CMK (cell line): ENCODE data around the gene SLC6A19.

Experiments
- DNase-seq: peaks from one replicate; pipeline ENCODE4 v3.0.0-alpha.2; 2010; ENCODE audit warnings: low read depth

SLC6A19 gene

DNA sequence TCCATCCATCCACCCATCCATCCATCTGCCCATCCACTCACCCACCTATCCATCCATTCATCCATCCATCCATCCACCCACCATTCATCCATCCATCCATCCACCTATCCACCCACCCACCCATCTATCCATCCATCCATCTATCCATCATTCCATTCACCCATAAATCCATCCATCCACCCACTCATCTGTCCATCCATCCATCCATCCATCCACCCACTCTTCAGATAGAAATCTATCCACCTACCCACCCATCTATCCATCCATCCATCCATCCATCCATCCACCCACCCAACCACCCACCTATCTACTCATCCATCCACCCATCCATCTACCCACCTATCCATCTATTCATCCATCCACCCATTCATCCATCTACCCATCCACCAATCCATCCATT, 35.0 kb upstream of the SLC6A19 start:
- DNase-seq = no peak

DNA sequence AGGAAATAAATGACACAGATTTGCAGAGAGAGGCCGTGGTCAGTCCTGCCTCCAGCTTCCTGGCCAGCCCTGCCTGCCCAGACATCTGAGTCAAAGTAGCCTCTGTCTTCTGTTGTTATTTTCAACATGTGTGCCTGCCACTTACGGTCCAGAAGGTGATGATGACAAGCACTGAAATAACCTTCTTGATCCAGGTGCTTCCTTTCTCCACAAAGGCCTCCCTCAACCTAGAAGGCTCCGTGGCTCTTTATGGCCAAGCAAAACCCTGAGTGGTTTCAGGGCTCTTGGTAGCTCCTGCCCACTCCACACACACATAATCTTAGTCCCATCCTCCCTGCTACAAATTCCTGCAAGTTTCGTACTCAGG, 34.1 kb upstream of the SLC6A19 start:
- DNase-seq = no peak

DNA sequence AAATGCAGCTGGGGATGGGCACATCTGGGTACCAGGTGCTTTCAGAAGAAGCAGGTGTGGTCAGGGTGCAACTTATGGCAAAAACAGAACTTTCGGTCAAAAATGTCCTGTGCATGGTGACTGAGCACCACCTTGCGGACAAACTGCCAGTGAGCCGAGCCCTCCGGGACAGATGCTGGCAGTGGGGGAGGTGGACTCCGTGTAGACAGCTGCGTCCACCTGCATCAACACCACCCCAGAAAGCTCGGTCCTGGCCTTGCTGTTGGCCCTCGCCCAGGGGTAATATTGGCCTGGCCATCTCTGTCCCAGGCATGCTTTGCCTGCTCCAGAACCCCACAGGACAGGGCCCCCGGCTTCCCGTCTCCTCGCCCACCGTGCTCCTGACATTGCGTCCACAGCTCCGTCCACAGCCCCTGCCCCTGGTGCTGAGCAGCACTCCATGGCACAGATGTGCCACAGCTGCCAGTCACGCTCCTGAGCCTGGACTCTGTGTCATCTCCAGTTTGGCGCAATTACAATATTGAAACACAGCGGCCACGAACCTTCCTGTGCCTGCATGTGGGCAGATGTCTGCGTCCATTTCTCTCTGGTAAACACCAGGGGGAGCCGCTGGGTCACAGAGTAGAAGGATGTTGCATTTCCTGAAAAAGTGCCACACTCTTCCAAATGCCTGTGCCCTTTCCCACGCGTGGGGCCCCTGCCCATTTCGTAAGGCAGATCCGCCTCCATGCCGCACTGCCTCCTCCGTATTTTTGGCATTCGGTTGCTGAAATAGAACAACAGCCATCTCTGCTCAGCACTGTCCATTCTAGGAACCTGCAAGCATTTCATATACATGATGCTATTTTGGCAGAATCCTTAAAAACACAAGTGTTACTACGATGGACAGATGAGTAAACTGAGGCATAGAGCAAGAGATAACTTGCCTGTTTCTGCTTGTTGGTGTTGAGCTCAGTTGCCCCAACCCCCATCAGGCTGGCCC, 33.4 kb upstream of the SLC6A19 start:
- no peak for DNase-seq

DNA sequence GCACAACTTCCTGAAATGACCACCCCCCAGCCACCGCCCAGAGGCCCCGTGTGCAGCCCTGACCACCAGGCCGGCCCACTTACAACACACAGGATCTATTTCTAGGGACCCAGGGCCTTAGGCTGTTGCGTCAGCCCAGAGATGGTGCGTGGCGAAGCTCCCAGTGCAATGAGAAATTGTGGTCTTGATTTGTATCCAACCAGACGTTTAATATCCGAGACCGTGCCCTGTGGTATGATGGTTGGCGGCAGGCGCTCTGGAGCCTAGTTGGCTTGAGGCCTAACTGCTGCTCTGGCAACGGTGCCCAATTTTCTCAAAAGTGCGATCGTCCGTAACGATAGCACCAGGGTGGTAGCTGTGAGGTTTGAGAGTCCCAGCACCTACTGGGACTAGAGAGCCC, 32.6 kb upstream of the SLC6A19 start:
- DNase-seq = no peak

DNA sequence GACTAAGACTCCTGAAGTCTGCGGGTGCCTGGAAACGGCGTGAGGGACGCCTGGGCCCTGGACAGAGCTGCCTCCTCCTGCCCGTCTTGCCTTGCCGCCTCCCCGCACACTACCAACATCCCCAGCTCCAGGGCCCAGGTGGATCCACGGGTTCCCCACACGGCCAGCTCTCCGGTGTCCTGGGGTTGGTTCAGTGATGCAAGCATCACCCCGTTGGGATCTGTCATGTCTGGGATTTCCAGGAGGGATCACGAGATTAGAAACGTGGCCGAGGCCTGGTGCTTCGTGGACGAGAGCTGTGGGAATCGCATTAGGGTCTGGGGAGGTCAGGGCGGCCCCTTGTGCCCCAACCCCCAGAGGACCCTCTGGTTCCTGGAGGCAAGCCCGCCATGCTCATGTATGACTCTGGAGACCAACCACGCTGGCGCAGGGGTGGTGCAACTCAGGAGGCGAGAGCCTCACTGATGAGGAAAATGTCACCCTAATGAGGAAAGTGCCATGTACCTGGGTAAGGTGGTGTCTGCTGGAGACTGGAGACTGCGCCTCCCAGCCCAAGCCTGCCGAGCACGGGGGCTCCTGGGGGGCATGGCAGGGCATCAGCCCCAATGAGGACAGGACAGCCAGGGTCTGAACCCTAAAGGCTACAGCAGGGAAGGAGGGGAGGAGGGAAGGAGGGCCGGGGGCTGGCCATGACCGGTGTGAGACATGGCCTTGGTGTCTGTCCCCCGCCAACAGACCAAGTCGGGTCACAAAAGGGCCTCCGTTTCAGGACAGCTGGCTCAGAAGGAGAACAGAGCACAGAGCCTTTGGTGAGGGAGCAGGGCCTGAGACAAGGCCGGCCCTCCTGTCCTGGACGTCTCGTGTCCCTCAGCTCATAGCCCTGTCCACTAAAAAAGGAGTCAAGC, 31.9 kb upstream of the SLC6A19 start:
- DNase-seq = no peak

DNA sequence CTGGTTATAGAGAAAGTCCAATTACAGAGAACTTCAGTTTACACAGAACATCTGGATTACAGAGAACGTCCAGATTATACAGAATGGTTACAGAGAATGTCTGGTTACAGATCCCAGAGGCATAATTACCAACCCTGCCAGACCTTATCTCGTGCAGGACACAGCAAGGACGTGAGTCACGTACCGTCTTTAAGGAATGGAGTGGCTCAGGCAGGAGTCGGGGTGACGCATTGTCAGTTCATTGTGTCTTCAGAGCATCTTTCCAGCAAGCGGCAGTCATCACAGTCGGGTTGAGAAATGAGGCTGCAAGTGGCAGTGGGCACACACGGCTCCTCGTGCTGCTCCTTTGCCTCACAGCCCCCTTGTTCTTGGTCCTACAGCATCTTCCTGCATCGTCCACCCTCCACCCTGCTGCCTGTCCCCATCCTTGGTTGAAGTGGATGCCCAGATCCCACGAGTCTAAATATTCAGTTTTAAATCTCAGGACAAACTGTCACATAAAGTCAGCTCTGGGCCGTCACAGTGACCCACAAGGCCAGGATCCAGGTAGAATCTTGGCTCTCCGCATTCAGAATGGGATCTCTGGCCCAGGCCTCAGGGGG, 30.0 kb upstream of the SLC6A19 start:
- no peak for DNase-seq

DNA sequence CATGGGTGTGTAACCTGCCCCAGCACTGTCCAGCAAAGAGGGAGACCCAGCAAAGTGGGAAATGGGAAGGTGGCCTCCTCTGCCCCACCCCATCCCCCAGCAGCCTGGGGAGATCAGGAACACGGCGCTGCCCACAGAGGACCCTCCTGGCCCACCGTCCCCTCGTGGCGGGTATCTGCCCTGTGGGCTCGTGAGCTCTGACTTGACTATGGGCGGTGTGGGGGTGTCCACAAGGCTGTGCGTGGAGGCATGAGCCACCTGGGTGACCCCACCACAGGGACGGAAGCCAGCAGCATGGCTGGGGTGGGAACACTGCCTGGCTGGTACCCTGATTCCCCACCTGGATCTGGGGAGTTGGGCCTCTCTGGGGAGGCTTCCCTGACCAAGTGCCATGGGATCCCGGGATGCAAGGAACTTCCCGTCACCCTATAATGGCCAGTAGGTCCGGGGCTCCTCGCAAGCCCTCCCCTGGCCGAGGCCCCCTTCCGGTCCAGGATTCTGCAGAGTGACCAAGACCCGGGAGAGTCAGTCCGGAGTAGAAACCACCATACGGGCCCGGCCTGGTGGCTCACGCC, 29.3 kb upstream of the SLC6A19 start:
- no peak for DNase-seq

DNA sequence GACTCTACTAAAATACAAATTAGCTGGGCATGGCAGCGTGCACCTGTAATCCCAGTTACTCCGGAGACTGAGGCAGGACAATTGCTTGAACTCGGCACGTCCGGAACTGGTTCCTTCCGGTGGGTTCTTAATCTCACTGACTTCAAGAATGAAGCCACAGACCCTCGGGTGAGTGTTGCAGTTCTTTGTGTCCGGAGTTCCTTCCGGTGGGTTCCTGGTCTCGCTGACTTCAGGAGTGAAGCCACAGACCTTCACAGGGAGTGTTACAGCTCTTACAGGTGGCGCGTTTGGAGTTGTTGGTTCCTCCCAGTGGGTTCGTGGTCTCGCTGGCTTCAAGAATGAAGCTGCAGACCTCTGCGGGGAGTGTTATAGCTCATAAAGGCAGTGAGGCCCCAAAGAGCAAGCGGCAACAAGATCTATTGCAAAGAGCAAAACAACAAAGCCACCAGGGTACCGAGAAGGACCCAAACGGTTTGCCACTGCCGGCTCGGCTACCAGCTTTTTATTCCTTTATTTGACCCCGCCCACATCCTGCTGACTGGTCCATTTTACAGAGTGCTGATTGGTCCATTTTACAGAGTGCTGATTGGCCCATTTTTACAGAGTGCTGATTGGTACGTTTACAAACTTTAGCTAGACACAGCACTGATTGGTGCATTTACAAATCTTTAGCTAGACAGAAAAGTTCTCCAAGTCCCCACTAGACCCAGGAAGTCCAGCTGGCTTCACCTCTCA, 28.6 kb upstream of the SLC6A19 start:
- no peak for DNase-seq

DNA sequence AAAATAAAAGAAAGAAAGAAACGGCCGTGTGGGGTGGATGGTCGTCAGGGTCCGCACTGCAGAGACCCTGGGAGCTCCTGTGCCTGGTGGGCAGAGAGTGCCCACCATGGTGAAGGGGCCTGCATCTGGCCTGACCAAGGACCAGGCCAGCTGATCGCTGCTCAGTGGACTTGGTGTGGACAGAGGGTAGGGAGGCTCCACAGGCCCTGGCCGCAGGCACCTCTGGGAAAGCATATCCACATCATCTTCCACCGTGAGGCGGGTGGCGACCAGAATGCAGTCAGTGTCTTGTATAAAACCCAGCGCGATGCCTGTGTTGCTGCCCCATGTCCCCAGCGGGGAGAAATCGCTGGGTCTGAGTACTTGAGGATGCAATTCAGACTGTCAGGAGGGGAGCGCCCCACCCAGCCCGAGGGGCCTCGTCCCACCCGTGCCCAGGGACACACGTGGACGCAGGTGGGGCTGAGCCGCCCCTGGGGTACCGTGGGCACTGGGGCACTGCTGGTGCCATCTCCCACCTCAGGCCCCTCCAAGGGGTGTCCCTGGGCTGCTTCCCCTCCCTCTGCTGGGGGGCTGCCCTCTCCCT, 27.8 kb upstream of the SLC6A19 start:
- no peak for DNase-seq

DNA sequence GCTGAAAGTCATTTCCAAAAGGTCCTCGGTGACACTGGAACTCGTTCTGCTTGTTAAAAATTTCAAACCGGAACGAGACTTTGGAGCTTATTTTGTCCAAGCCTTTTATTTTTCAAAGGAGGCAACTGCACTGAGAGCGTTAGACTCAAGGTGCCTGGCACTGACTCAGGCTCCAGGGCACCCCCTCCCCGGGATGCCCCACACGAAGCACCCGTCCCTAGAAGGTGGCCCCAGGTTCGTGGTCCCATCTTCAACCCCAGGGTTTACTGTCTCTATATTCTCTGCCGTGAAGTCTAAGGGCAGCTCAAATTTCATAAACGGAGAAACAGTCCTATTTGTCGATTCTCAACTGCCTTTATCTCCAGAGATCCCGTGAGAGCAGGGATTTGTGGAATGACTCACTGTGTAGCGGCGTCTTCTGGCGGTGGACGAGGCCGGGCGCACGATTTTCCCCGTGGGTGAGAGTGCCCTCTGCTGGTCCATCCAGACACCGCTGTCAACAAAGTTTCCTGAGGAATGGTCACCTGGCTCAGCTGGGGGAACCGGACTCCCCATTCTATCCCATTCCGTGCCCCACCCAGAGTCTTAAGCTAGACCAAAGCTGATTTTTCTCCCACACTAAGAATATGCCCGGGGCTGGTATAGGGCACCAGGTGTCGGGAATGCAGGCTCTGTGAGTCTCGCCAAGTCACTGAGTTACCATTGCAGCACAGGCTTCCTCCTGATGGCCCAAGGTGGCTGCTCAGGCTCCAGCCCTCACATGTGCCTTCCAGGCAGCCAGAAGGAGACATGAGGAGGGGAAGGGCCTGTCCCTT, 27.1 kb upstream of the SLC6A19 start:
- no peak for DNase-seq

DNA sequence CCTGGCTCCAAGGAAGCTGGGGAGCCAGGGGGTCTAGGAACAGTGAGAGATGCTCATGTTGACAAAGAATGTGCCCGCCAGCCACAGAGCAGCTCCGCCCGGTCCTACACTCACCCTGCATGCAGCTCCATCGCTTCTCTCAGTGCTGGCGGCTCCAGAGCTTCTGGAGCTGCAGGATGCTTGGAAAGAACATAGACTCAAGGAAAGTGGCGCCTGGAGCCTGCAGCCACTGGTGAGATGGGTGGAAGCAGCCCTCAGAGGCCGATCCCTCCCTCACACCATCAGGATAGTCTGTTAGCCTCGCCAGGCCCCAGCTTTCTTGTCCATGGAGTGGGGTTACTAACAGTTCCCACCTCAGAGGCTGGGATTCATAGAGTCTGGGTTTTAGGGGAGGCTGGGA, 26.4 kb upstream of the SLC6A19 start:
- DNase-seq = no peak

DNA sequence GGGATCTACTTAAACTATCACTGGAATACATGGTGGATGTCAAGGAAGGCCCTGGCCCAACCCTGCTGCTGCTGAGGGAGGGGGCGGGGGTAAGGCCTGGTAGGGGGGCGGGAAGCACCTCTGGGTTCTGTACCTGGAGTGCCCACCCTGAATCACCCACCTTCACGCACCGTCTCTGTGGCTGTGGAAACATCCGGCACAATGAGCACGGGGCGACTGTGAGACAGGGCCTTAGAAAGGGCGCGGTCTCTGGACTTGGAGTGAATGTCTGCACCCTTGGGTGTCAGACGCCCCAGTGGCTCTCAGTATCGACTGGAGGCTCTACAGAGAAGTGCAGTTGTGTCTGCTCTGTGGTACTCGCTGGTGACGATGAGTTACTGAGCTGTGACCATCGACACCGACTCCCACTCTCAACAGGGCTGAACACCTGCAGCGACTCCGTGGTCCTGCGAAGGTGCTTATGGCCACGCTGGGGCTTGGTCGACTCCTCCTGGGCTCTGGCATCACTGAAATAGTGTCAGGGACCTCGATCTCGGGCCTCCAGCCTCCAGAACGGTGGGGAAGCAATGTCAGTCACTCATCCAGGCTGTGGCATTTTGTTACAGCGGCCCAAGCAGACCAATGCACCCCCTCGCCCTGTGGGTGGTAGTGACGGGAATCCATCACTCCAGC, 25.5 kb upstream of the SLC6A19 start:
- no peak for DNase-seq

DNA sequence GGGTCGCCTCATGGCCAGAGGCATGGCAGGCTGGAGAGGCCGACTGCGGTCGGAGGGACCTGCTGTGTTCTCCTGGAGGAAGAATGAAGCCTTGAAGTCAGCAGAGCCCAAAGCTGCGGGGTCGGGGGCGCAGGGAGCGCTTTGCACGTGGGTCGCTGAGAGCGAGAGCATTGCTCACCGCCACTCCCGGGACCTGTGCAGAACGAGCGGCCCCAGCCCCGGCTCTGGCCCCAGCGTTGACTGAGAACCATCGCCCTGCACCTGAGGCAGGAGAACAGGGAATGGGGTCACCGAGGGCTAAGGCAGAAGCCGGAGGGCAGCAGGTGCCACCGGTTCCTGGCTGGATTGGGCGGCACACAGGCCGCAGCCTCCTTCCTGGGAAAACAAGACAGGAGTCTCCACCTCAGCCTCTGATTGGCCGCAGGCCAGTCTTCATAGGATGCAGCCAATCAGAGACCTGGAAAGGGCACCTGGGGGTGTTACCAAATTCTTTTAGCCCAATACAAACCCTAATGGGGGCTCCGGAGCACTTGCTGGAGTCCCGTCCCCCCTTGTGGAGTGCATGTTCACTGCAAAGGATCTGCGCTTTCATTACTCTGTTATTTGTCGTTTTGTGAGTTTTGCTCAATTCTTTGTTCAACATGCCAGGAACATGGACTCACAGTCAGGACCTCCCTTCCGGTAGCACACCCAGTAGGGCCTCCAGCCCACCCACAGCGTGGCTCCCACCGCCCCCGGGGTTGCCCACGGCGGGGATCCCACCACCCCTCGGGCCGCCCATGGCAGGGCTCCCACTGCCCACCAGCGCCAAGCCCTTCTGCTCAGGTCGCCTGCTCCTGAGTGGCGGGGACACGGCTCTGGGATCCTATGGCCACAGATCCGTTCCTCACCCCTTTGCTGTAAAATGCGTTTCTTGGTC, 24.7 kb upstream of the SLC6A19 start:
- no peak for DNase-seq

DNA sequence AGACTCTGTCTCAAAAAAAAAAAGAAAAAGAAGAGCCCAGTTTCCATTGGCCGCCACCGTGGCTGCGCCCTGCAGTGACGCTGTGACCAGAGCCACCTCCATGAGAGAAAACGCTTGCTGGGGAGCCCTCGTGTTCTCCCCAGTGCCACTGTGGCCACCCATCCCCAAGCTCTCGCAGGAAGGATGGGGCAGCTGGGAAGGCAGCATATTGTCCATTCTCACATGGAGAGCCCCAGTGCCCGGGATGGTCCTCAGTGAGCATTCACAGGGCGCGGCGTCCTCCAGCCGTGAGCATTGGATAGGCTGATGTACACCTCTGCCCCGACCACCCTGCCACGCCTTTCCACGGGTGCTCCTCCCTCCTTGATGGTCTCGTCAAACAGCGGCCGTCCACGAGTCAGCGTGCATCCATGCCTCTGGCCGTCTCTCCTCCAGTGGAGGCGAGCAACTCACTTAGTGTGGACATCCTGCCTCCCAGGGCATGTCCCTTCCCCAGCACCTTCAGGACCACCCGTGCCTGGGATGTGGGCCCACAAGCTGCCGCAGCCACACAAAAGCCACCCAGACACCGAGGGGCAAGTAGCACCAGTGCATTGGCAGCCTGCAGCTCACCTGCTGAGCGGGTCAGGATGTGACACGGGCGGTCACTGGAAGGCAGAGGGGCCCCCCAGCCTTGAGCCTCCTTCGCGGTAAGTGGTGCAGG, 23.4 kb upstream of the SLC6A19 start:
- DNase-seq = no peak

DNA sequence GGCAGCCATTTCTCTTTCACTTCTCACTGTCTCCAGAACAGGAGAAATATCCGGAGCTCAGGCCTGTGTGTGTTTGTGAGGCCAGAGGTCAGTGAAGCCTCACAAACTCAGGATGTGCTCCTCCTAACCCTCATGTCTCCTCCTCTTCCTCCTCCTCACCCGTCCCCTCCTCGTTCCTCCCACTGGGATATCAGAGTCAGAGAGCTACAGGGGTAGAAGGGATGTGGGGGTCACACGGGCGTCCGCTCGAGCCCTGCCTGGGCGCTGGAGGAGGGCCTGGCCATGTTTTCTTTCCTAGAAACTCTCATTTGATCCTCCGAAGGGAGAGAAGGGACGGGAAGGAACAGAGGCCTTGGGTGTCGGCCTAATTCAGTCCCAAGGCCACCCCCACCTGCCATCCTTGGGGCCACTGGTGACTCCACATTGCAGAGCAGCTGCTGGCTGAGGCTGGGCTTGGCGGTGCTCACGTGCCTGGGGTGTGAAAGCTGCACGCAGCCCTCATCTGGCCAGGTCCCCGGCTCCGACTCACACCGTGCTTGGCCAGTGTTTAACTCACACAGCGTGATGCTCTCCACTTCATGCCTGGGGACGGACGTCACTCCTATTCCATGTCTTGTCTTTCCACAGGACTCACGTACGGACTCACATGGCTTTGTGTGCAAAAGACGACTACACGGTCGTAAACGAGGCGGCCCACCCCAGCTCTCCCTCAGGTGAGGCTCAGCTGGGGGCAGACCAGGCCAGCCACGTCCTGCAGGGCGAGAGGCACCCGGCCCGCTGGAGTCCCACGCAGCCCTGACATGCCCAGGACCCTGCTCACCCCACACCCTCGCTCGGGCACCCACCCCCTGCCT, 22.6 kb upstream of the SLC6A19 start:
- no peak for DNase-seq

DNA sequence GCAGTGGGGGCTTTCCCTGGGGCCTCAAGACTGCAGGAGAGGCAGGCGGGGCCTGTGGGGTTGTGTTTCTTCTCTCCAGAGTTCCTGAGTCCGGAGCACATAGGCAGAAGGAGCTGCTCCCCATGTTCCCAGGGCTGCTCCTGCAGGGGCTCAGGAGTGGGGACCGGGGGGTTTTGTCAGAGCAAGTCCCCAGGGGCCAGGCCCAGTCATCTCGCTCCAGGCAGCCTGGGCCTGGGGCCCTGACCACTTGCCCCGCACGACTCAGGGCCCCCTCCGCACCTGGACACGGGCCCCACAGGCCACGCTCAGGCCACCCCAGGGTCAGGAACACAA, 22.0 kb upstream of the SLC6A19 start:
- DNase-seq = no peak

DNA sequence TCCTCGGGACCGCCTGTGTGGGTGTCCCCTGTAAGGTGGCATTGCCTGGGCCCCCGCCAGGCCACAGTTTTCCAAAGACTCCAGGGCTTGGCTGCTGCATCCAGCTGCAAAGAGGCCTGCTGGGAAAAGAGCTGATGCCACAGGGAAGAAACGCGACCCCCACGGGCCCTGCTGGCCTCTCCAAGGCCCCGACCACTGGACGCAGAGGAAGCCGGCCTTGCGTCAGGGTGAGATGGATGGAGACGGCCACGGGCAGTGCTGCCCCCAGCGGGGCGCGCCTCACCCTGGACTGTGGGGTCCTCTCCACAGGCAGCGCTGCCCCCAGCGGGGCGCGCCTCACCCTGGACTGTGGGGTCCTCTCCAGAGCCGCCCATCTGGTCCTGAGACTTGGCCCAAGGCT, 21.3 kb upstream of the SLC6A19 start:
- no peak for DNase-seq
